ENCODE data around the gene PPP1R12B.
"Not testable (repeated sequence)": the region's sequence is repeated elsewhere in the genome, so short reads cannot be mapped to it uniquely, and the experiment has no call there.

Gene PPP1R12B

DNA sequence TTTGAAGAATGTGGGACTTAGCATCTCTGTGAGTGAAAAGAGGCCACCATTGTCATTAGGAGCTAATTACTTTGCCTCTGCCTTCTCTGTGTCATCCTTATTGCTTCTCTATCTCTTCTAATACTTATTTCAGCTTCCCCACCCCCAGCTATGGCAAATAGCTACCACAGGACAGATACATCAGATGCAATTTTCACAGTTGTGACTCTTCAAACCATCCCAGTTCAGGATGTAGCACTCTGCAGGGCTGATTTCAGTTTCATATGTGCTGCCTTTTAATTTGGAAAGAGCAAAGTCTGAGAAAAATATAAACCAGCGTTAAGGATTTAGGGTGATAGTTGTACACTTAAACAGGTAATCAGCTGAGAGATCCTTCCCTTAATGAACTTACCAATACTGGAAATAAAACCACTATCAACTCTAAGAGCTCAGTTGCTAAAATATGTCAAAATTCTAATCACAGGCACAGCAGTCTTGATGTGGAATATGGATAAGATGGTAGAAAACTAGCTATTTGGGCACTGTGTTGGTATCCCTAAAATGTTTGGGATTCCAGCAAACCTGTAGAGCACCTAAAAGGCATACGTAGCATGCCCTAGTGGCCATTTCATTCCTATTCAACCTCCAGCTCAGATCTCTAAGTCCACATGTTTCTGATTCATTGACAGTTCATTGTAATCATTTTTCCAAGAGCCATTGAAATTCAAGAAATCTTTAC, 213.4 kb downstream of the PPP1R12B start:
- no peak for DNase-seq (ENCODE audit: low spot score)

DNA sequence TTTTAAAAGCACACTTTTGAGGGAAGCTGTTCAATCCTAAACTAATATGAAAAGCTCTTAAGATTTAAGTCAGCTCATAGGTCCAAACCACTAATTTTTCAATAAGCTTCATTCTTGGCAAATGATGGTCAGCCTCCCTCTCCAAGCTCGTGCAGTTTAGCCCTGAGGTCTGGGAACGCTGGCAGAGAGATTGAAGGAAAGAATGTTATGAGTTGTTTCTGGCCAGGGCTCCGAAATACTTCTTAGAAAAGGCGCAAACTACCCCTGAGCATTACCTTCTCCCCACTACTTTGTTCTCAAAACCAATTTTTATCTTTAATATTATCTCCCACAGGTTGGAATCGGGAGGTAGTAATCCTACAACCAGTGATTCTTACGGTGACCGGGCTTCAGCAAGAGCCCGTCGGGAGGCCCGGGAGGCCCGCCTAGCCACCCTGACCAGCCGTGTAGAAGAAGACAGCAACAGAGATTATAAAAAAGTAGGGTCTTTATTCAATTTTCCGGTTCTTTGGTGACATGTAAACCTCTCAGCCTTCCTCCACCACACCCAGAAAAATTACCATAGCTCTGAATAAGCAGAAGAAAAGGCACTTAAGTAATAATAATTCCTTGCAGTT, 214.1 kb downstream of the PPP1R12B start:
- no peak for DNase-seq (ENCODE audit: low spot score)

DNA sequence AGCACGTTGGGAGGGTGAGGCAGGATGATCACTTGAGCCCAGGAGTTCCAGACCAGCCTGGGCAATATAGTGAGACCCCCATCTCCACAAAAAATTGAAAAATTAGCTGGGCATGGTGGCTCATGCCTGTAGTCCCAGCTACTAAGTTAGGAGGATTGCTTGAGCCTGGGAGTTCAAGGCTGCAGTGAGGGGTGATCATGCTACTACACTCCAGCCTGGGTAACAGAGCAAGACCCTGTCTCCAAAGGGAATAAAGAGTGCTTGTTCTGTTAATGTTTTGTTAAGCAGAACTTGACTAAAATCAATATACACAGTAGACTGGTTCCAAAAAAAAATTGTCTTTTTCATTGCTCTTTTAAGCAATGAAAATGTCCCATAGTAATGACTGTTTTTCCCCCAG, 215.3 kb downstream of the PPP1R12B start:
- DNase-seq (ENCODE audit: low spot score) = no peak

DNA sequence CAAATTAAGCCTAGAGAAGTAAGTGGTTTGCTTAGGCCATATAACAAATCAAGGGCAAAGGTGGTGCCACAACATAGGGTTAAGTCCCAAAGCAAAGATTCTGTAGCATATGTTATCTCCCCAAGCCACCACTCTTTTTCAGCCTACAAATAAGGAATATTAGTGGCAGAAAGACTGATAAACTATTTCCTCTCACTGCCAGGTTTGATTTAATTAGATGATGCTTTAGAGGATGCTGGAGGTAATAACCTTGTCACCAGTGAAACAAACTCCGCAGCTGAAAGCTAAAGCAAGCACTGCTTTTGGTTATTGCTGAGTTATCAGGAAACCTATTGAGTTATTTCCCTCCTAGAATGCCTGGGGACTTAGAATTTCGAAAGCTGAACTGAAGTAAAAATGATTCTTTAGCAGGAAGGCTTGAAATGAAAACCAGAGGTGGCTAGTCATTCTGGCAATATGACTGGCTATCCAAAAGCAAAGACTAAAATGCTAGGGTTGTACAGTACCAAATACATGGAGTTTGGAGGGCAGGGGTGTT, 216.5 kb downstream of the PPP1R12B start:
- DNase-seq (ENCODE audit: low spot score) = no peak

DNA sequence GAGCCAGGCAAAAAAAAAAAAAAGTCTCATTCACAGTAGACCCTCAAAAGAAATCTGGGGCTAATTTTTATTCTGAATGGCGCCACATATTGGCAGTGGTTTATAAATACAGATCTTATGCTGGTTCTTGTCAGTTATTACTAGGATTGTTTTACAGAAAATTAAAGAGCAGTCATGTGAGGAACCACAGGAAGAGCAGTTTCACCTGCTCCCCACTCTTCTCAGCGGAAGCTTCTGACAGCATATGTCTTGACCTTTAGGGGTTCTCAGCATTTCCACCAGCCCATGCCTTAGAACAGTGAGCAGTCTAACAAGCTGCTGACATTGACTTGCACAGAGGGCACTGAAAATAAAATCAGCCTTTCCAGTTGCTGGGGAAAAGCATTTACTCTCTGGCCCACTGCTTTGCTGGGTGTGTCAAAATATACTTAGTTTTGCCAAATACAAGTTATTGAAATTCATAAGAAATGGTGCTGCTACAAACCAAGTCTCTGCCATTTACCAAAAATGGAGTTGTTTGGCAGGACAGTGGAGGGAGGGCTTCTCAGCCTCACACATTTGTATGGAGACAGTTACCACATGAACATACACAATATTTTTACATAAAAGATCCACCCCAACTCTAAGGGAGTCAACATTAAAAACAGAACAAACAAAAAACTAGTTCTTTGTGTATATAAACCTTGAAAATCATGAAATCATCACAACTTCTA, 217.5 kb downstream of the PPP1R12B start:
- no peak for DNase-seq (ENCODE audit: low spot score)

DNA sequence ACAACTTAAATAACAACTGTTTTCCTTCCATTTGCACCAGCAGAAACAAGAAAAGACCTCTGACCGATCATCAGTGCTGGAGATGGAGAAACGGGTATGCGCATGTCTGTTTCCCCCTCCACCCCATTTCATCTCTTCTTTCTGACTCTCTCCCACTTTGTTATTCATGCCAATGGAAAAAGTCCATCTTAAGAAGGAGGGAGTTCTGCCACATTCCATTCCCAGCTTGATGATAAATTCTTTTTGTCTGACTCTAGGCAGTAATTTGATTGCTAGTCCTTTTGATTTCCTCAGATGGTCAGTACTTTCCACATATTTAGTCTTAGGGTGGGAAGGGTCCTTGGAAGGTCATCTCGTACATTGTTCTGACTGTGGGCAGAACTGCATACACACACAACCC, 219.2 kb downstream of the PPP1R12B start:
- DNase-seq (ENCODE audit: low spot score) = no peak

DNA sequence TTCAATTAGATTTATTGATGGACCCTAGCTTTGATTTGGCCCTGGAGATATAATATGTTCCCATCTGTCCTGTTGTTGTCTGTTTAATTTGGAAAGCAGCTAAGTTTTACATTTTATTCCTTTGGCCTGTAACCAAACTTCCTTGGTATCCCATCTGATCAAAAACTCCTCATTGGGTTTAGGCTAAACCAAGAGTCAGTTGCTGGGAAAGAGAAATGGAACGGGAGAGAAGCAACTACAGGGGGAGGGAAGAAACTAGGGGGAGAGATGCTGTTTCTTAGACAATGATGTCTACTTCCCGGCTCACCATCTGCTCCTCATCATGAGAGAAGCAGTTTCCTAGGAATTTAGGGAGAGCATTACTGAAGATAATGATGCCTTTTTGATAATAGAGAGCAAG, 219.9 kb downstream of the PPP1R12B start:
- no peak for DNase-seq (ENCODE audit: low spot score)

DNA sequence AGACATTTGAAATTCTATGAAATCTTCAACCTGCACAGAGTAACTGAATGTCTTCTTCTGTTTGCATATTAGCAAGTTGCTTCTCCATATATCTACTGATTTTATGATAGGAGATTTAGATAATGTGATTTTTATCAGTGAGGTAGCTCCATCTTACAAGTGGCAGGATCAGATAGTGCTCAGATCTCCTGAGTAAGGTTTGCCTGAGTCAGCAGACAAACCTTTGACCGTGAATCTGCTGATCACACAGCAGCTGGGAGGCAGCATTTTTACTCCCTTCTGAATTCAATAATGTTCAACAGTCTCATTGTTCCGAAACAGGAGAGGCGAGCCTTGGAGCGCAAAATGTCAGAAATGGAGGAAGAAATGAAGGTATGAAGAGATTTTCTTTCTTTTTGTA, 220.3 kb downstream of the PPP1R12B start:
- DNase-seq (ENCODE audit: low spot score) = no peak

DNA sequence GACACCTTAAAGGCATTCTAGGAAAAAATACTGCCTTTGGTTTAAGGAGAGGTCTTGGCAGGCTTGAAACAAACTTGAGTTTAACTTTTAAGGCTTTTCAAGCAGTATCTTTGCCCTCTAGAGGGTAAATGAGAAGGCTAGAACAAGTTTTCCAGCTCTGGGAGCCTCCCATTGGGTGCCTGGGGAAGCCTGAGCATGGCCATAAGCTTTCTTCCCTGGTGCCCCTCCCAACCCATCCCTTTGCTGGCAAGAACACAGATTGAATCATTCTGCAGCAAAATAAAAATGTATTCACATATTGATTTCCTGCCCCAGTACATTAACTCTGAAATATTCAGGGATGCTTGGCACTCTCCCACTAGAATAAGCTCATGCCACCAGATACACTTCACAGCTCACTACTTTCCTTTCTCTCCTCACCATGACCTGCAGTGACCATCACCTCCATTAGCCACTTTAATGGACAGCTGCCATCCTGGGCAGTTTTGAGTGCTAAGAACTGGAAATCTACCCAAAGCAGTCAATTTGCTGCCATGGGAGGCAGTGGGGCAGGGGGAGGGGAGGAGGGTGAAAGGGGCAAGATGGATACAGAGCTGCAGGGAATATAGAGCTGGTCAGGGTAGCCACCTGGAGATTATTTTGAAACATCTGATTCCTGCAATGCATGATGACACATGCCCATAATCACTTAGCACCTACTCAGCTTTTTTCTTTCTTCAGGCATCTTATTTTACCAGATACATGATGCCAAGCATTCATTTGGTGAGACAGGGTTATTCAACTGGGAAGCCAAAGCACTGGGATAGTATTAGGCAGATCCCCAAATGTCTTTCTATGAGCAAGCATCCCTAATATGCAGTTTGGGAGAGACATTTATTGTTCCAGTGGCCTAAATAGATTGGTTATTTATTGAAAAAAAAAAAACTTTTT, 221.2 kb downstream of the PPP1R12B start:
- no peak for DNase-seq (ENCODE audit: low spot score)

DNA sequence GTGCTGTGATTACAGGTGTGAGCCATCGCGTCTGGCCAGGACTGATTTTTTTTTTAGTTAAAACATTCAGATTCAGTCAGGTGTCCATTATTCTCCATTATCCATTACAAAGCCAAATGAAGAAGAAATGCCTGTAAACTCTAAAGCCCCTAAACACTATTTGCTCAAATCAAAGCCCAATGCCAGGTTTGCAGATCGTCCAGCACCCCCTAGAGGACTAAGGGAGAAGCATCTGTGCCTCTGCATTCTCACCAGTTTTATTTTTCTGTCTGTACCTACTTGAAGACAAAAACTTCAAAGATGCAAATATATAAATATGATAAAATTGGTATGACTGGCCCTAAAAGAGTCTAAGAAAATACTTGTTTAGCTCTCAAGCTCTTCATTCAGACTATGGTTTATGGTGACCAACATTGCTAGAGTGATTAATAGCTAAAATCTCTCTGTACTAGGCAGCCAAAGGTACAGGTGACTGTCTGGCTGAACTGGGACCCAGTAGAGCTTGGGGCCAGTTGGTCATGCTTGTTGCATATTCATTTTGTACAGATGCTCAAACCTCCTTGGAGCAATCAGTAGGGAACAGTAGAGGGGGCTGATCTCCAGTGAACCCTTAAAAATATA, 223.3 kb downstream of the PPP1R12B start:
- no peak for DNase-seq (ENCODE audit: low spot score)

DNA sequence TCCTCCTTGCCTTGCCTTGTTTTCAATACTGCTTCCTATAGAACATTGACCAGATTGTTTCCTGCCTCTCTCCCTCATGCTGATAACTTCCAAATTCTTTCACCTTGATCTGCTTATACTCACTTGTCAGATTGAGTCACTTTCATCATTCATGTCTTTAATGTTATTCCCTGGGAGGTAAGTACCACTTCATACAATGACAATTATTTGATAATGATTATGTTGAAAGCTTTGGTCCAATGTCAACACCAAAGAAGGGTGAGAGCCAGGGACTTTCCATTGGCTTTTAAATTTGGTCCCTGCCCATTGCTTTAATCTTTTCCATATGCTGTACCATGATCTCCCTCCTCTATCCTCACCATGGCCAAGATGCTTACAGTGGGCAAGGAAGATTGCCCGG, 224.4 kb downstream of the PPP1R12B start:
- DNase-seq (ENCODE audit: low spot score) = no peak

DNA sequence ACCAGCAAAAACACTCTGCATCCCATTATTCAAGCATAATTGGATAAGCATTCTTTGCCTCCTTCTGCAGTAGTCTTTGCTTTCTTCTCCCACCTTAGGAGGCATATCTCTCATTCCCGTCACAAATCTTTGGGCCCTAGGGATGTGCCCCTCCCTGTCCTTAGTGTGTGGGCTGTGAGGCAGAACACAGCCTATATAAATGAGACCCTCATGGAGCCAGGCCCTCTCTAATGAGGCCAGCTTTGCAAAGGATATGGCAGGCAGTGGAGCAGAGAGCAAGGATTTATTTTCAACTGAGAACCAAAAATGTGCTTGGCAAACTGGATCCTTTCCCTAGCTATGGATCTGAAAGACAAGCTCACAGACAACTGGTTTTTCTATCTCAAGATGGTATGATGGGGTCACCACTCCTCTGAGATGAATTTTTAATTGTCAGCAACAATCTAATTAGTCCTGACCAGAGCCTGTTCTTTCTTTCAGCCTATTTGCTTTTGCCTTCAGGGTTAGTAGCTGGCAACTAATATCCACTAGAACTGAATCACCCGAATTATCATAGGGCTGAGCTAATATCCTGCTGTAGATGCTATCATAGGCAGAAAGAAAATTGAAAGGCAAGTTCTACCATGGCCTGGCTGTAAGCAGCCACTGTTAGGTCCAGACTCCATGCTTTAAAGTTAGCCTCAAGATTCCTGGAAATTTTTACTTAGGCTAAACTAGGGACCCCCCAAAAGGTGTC, 227.6 kb downstream of the PPP1R12B start:
- no peak for DNase-seq (ENCODE audit: low spot score)

DNA sequence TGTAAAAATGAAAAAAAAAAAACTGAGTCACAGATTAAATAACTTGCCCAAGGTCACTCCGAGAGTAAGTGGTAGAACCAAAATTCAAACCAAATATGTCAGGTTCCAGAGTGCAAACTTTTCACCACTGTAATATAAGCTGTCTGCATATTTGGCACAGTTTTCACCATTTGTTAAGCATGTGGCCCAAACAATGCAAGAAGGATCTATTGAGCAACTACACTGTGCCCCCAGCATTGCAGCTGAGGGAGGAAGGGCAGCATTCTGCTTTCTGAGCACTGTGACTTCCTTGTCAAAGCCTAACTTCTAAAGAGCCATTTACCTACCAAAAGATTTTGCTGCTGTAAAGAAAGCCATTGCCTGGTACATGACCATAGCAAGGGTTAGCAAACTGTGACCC, 228.3 kb downstream of the PPP1R12B start:
- DNase-seq (ENCODE audit: low spot score) = no peak

DNA sequence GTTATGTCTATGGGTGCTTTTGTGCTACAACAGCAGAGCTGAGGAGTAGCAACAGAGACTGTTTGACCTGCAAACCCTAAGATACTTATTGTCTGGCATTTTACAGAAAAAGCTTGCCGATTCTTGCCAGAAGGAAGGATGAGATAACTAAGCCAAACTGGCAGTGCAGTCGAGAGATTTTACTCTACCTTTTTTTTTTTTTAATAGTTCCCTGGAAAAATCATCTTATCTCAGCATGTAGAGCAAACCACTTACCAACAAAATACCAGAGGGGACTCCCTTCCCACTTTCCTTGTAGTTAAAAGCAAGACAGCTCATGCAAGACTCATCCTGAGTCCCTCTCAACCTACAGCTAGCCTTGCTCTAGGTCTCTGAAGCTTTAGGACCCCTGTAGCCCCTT, 228.9 kb downstream of the PPP1R12B start:
- no peak for DNase-seq (ENCODE audit: low spot score)

DNA sequence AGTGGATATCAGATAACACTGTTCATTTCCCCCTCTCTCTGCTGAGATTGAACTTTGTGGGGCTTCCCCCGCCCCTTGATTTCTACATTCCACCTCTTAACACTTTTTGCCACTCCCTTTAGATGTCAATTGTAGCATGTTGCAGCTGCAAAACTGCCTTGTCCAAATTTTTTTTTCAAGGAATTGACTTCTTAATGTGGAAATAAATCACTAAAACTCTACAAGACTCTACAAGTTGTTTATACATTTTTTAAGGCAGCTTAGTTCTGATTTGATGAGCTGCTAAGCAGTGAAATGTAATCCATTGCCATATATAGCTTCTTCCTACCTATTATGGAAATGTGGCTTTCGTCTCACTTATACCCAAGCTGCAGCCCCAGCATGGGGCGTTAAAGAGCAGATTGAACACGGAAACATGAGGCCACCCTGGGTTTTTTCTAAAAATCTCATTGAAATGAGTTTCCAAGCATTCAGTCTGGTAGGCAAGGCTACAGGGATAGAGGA, 229.6 kb downstream of the PPP1R12B start:
- DNase-seq (ENCODE audit: low spot score) = no peak

DNA sequence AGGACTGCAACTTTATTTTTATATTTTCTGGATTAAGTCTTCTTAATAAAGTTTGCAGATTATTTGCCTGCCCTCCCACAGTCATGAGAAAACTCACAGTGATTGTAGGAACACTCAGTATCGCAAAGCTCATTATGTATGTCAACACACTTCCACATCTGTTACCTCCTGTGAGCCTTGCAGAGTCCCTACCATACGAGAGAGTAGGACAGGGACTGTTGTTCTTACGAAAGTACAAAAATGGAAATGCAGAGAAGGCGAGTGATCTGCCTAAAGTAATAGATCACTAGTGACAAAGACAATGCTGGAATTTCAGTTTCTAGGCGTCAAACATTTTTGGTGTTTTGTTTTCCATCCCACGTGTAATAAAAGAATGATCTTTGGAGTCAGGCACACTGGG, 230.1 kb downstream of the PPP1R12B start:
- DNase-seq (ENCODE audit: low spot score) = no peak

DNA sequence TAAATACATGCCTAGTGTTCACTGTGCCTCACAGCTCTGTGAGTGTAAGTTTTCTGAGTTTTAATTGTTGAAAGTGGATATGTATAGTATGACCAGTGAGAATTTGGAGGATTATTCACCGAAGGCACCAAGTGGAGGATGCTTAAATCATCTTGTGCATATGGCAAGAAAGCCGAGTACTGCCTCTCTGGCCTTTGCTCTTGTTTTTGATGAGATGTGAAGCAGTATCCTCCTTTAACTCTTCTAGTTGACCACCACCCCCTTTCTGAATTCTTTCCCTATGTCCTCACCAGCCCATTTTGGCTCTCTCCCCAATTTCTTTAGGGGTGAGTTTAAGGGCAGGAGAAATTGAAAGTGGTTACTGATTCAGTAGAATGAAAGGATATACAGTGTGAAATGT, 231.3 kb downstream of the PPP1R12B start:
- no peak for DNase-seq (ENCODE audit: low spot score)

DNA sequence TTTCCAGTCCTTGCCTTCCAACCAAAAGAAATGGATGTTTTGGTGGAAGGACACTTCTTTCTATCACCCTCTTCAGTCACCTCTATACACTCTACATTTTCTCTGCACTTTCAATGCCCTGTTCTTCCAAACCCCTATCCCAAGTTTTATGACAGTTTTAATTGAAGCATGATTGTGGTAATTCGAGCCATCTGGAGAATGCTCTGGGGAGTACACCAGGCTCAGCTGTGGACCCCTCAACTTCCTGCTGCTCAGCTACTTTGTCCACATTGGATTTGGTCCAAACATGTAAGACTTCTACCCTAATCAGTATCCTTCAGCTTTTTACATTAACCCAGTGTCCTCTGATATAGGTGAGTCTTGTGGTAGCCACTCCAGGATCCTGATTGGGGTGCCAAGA, 232.1 kb downstream of the PPP1R12B start:
- no peak for DNase-seq (ENCODE audit: low spot score)

DNA sequence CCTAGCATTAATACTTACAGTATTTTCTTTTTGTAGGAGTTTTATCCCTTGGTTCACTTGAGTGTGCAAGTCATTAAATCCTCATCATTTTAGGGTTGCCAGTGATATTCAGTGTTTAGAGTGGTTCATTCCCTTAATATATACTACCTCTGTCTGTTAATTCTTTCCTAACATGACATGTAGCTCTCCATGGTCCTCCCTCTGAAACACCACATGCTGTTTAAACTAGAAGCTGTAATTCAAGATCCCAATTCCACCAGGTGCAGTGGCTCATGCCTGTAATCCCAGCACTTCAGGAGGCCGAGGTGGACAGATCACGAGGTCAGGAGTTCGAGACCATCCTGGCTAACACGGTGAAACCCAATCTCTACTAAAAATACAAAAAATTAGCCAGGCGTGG, 233.9 kb downstream of the PPP1R12B start:
- not testable (repeated sequence) for DNase-seq (ENCODE audit: low spot score)

DNA sequence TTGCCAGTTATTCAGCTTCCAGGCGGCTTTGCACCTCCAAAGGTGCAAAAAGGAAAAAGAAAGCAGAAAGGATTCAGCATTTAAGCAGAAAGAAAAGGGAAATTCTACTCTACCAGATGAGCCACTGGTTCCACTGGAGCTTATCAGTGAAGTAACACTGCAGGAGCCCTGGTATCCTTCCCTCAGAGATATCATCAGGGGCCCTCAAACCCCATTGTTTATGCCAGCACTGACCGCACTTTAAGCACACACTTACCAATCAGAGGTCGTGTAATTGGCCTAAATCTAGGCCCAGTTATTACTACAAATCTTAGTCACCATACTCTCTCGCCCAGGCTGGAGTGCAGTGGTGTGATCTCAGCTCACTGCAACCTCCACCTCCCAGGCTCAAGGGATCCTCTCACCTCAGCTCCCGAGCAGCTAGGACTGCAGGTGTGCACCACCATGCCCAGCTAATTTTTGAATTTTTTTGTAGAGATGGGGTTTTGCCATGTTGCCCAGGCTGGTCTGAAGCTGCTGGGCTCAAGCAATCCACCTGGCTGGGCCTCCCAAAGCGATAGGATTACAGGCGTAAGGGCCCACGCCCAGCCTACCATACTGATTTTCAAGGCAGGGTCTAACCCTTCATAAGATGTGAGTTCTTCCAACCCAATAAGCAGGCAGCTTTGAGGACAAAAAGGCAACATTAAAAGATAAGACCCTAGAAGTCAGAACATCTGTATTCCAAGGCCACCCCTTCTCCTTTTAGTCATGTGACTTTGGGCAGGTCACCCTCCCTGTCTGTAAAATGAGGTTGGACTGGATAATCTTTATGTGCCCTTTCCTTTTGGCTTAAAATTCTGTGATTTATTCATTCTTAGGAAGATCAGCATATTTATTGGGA, 236.4 kb downstream of the PPP1R12B start:
- no peak for DNase-seq (ENCODE audit: low spot score)
